ENCODE results near the gene LMNB1. TPM values are rescaled to one million over a fixed set of nuclear protein-coding genes. Genes with fewer than 3 reads are reported as not detected.
A peak's percentile ranks its signal among the peaks of the same experiment; 100 is the strongest.

Gene LMNB1
- total RNA-seq, 1 donor, result 7.2 TPM

GRCh38 chr5:126808521-126808988 lies 31.6 kb downstream of the LMNB1 start:
- H3K27ac ChIP-seq (ENCODE audit: low read depth, low read length), result no peak overlapping the region
- peaks cover 18% of the 10 kb centered on the region for H3K79me2 ChIP-seq (ENCODE audit: insufficient read depth, low read length)
- H3K9me3 ChIP-seq (ENCODE audit: low read depth, low read length), result no peaks in the 10 kb centered on the region
- peaks cover 10% of the 10 kb centered on the region for H3K36me3 ChIP-seq (ENCODE audit: insufficient read depth, low read length)
- peak; percentile 48 for TF ChIP-seq CTCF (IDR thresholded peaks at IDR 0.05; ENCODE audit: extremely low read depth, low read depth, low read length)
- no peaks in the 10 kb centered on the region for H3K27me3 ChIP-seq (ENCODE audit: insufficient read depth, low read length)
- H3K4me2 ChIP-seq (ENCODE audit: insufficient read depth, low read length), result no peak overlapping the region
- H3K4me3 ChIP-seq (ENCODE audit: insufficient read depth, low read length), result no peak overlapping the region
- H3K4me1 ChIP-seq (ENCODE audit: insufficient read depth, low read length), result peaks cover 31% of the 10 kb centered on the region
- DNase-seq (ENCODE audit: insufficient read length, low spot score, missing footprints), result no peak
- no peak overlapping the region for H2AFZ ChIP-seq (ENCODE audit: low read length)
- H4K20me1 ChIP-seq (ENCODE audit: insufficient read depth, low read length), result no peaks in the 10 kb centered on the region

DNA sequence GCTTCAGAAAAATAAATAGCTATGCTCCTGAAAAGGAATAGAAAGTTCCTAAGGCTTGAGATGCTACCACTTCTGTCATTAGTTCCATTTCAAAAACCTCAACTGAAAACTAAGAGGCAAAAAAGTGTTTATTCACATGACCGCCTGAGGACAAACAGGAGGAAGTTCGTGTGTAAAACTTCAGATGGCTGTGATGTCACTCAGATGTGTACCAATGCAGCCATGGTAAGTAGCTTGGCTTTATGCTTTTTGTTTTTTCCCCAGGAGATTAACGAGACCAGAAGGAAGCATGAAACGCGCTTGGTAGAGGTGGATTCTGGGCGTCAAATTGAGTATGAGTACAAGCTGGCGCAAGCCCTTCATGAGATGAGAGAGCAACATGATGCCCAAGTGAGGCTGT lies 33.0 kb downstream of the LMNB1 start:
- H3K4me1 ChIP-seq (ENCODE audit: insufficient read depth, low read length), result peaks cover 26% of the 10 kb centered on the region
- no peak overlapping the region for H3K4me3 ChIP-seq (ENCODE audit: insufficient read depth, low read length)
- H3K9me3 ChIP-seq (ENCODE audit: low read depth, low read length), result no peaks in the 10 kb centered on the region
- no peaks in the 10 kb centered on the region for H4K20me1 ChIP-seq (ENCODE audit: insufficient read depth, low read length)
- H3K4me2 ChIP-seq (ENCODE audit: insufficient read depth, low read length), result no peak overlapping the region
- H3K27me3 ChIP-seq (ENCODE audit: insufficient read depth, low read length), result no peaks in the 10 kb centered on the region
- H3K36me3 ChIP-seq (ENCODE audit: insufficient read depth, low read length), result peaks cover 13% of the 10 kb centered on the region
- peak overlapping the region; percentile 21 for H2AFZ ChIP-seq (ENCODE audit: low read length)
- H3K79me2 ChIP-seq (ENCODE audit: insufficient read depth, low read length), result peaks cover 9% of the 10 kb centered on the region
- H3K27ac ChIP-seq (ENCODE audit: low read depth, low read length), result peak overlapping the region; percentile 19
- no peak for TF ChIP-seq CTCF (IDR thresholded peaks at IDR 0.05; ENCODE audit: extremely low read depth, low read depth, low read length)
- no peak for DNase-seq (ENCODE audit: insufficient read length, low spot score, missing footprints)

GRCh38 chr5:126810596-126811380 lies 33.9 kb downstream of the LMNB1 start:
- Histone ChIP-seq H2AFZ (ENCODE audit: low read length) (peak overlapping the region; percentile 64), H3K27me3 (ENCODE audit: insufficient read depth, low read length) (no peaks in the 10 kb centered on the region), H3K27ac (ENCODE audit: low read depth, low read length) (peak overlapping the region; percentile 60), H3K4me1 (ENCODE audit: insufficient read depth, low read length) (peaks cover 23% of the 10 kb centered on the region), H3K36me3 (ENCODE audit: insufficient read depth, low read length) (peaks cover 13% of the 10 kb centered on the region), H3K4me2 (ENCODE audit: insufficient read depth, low read length) (peak overlapping the region; percentile 32), H3K79me2 (ENCODE audit: insufficient read depth, low read length) (peaks cover 9% of the 10 kb centered on the region), H4K20me1 (ENCODE audit: insufficient read depth, low read length) (no peaks in the 10 kb centered on the region), H3K9me3 (ENCODE audit: low read depth, low read length) (no peaks in the 10 kb centered on the region), H3K4me3 (ENCODE audit: insufficient read depth, low read length) (no peak overlapping the region)
- DNase-seq (ENCODE audit: insufficient read length, low spot score, missing footprints), result no peak
- TF ChIP-seq CTCF (IDR thresholded peaks at IDR 0.05; ENCODE audit: extremely low read depth, low read depth, low read length), result no peak

DNA sequence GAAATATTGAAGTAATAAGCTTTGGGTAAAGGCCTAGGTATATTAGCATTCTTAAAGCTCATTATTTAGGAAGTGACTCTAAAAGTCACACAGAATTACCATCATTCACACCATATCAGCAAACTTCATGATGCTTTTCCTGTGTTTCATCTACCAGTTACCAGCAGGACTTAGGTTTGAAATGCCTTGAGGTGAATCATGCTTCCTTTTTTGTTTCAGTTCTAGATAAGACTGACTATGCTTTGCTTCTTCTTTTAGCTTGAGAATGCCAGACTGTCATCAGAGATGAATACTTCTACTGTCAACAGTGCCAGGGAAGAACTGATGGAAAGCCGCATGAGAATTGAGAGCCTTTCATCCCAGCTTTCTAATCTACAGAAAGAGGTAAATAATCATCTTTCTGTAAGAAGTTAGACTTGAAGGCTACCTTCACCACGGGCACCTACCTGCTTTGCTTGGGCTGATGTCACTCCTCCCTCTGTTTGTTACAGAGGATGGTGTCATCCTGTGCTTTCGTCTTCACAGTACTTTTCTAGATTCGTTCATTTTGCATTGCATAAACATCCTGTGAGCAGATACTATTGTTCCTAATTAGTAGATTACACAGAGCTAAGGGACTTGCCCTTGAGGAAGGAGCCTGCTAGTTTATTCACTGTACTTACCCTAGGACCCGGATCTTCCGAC lies 34.7 kb downstream of the LMNB1 start:
- no peaks in the 10 kb centered on the region for H3K27me3 ChIP-seq (ENCODE audit: insufficient read depth, low read length)
- H3K36me3 ChIP-seq (ENCODE audit: insufficient read depth, low read length), result peaks cover 12% of the 10 kb centered on the region
- peaks cover 23% of the 10 kb centered on the region for H3K4me1 ChIP-seq (ENCODE audit: insufficient read depth, low read length)
- H3K27ac ChIP-seq (ENCODE audit: low read depth, low read length), result peak overlapping the region; percentile 60
- H2AFZ ChIP-seq (ENCODE audit: low read length), result peak overlapping the region; percentile 12
- H4K20me1 ChIP-seq (ENCODE audit: insufficient read depth, low read length), result no peaks in the 10 kb centered on the region
- peaks cover 7% of the 10 kb centered on the region for H3K79me2 ChIP-seq (ENCODE audit: insufficient read depth, low read length)
- H3K4me2 ChIP-seq (ENCODE audit: insufficient read depth, low read length), result peak overlapping the region; percentile 32
- DNase-seq (ENCODE audit: insufficient read length, low spot score, missing footprints), result peak; percentile 1
- no peaks in the 10 kb centered on the region for H3K9me3 ChIP-seq (ENCODE audit: low read depth, low read length)
- no peak for TF ChIP-seq CTCF (IDR thresholded peaks at IDR 0.05; ENCODE audit: extremely low read depth, low read depth, low read length)
- peak overlapping the region; percentile 0 for H3K4me3 ChIP-seq (ENCODE audit: insufficient read depth, low read length)
